ENCODE measurements around the gene MACROD2.

DNA sequence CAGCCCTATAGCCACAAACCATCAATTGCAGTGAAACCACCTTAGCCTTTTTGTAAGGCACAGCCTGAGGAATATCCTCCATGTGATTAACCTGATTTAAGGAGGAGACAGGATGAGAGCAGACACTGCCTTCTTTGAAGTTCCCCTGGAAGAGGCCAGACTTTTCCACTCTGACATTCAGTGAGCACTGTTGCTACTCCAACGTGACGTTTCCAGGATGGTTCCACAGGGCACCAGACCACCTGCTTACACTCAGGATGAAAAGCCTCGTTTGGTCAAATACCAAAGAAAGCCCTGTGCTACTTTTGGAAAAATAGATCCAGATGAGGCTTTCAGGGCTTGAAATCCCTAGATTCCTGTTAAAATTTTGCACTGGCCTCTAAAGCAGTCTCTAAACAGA lies 1444.2 kb downstream of the MACROD2 start:
- TF ChIP-seq POLR2A (IDR thresholded peaks at IDR 0.05) (no peak), EP300 (IDR thresholded peaks at IDR 0.05; ENCODE audit: low read depth) (no peak), POLR2AphosphoS5 (IDR thresholded peaks at IDR 0.05) (no peak)
- TF ChIP-seq, protein P1, sequence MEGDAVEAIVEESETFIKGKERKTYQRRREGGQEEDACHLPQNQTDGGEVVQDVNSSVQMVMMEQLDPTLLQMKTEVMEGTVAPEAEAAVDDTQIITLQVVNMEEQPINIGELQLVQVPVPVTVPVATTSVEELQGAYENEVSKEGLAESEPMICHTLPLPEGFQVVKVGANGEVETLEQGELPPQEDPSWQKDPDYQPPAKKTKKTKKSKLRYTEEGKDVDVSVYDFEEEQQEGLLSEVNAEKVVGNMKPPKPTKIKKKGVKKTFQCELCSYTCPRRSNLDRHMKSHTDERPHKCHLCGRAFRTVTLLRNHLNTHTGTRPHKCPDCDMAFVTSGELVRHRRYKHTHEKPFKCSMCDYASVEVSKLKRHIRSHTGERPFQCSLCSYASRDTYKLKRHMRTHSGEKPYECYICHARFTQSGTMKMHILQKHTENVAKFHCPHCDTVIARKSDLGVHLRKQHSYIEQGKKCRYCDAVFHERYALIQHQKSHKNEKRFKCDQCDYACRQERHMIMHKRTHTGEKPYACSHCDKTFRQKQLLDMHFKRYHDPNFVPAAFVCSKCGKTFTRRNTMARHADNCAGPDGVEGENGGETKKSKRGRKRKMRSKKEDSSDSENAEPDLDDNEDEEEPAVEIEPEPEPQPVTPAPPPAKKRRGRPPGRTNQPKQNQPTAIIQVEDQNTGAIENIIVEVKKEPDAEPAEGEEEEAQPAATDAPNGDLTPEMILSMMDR (IDR thresholded peaks at IDR 0.05) = no peak
